Stimulated activated CD4-positive, alpha-beta T cell treated with anti-CD3 and anti-CD28 coated beads, Interleukin-15, amount 100 ng/mL, for 48 hours (primary cell): Measurements from ENCODE around the gene TNNC2.
A peak's percentile ranks its signal among the peaks of the same experiment; 100 is the strongest.
"Not testable (repeated sequence)": the region's sequence is repeated elsewhere in the genome, so short reads cannot be mapped to it uniquely, and the experiment has no call there.

Experiments
- DNase-seq, 2 donors: peaks; one replicate each; pipeline ENCODE4 v3.0.0-alpha.2; 2020; ENCODE audit warnings: low read depth in 2 of 2

The TNNC2 gene

DNA sequence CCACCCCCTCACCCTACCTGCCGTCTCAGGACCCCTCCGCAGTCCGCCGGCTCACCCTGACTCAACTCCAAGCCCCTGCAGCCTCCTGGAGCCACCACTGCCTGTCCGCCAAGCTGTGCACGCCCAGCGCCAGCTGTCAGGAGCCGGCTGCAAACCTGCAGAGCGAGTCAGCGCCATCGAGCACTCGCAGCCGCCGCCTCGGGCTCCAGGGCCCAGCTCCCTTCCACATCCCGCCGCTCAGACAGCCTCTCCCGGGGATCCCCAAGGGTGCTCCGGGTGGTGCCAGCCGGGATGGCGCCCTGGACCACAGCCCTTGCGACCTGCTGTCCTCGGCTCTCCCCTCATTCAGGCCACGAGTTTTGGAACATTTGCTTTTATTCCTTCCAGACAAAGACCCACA, 4.3 kb downstream of the TNNC2 start:
- DNase-seq, result no peak

DNA sequence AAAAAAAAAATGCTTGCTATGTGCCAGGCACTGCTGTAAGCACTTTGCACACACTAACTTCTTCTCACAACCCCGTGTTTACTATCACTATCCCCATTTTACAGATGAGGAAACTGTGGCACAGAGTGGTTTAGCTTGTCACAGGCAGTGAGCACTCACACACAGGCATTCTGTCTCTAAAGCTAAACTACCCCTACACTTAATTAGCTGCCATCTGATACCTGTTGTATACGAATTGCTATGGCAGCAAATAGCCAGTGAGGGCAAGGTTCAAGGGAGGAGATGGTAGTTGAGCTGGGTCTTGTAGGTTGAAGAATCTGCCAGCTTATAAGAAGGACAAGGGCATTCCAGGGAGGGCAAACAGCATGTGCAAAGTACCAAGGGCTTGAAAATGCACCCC, 5.2 kb downstream of the TNNC2 start:
- no peak for DNase-seq

DNA sequence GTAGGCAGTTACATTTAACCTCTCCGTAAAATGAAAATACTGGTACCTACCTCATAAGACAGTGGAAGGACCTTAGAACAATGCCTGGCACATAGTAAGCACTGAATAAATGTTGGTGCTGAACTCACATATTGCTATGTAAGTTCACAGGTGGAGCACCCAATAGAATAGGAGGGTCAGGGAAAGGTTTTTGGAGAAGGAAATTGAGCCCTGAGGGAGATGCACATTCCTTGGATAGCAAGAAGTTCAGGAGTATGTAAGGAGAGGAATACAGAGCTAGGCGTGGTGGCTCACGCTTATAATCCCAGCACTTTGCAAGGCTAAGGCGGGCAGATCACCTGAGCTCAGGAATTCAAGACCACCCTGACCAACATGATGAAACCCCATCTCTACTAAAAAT, 7.6 kb downstream of the TNNC2 start:
- no peak for DNase-seq

DNA sequence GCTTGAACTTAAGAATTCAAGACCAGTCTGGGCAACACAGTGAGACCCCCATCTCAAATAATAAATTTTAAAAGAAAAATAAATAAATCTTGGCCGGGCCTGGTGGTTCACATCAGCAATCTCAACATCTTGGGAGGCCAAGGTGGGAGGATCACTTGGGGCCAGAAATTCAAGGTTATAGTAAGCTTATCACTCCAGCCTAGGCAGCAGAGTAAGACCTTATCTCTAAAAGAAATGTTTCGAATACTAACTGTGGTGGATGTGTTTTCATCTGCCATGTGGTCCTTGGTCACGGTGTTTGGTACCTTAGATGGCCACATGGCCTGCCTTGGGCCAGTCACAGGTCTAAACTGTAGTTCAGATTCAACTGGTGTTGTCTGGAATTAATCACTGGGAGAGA, 8.9 kb downstream of the TNNC2 start:
- DNase-seq, result no peak

DNA sequence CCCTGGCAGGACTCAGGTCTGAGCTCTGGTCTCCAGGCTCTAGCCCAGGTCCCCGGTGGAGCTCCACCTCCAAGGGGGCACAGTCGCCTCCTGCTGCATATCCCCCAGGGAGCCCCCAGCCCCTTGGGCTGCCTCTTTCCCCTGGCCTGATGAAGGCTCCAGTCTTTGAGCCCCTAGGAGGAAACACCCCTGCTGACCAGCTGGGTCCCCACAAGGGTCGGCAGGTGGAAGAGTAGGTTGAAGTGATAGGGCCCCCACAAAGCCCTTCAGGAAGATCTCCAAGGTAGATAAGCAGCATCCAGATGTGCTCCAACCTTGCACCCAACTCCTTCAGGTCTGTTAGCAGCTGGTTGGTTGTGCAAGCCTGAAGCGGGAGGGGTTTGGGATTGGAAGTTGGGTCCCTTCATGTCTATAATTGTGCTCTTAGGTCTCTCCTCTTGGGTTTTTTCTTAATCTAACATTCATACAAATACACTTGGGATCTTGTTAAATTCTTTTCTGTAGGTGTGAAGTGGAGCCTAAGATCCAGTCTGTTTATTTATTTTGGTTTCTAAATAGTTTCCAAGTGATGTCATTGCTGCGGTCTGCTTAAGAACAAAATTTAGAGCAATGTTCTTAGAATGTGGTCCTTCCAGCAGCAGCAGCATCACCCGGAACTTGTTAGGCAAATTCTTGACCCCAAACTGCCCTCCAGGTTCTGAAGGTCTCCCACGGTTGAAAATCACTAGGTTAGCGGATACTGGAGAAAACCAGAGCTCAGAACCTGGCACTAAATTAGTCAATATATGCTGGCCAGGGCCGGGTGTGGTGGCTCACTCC, 9.5 kb downstream of the TNNC2 start:
- no peak for DNase-seq

DNA sequence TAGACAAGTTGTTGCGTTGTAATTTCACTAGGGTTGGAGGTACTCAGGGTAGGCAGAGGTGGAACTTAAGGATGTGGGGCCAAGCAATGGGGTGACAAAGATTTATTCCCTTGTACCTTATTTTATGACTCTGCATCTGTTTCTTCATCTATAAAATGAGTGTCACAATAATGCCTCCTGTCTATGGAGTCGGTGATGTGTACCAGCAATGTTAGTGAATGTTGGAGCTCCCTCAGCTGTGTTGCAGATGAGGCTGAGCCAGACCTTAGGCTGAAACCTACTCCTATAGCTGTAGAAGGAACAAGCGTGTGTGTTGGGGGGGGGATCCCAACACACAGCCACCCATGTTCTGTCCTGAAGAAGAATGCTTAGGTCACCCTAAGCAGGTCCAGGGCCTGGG, 10.2 kb downstream of the TNNC2 start:
- no peak for DNase-seq

DNA sequence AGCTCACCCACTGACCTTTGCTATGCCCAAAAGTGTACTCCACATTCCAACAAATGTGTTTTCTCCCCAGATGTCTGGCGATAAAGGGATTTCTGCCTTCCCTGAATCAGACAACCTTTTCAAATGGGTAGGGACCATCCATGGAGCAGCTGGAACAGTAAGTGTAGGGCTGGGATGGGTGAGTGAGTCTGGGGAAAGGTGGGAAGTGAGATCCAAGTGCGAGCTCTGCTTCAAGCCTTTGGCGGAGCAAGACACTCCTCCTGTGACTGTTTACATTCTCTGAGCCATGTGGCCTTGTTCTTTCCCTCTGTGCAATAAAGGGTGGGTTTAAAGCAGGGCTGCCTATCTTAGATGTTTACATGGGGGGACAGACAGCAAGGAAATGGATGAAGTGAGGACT, 12.8 kb downstream of the TNNC2 start:
- no peak for DNase-seq

DNA sequence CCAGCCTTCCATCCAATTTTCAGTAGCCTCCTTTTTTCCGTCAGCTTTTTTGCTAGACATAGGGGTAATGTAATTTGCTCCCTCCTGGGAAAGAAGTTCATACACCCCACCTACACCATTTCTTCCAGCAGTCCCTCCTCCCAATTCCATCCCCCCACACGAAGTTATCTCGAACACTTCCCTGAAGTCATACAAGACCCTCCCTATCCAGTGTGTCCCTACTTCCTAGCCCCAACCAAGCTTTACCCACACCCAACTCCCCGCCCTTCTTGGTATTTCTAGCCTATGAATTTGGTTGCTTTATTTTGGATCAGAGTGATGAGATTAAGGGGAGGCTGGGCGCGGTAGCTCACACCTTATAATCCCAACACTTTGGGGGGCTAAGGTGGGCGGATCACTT, 13.6 kb downstream of the TNNC2 start:
- no peak for DNase-seq

DNA sequence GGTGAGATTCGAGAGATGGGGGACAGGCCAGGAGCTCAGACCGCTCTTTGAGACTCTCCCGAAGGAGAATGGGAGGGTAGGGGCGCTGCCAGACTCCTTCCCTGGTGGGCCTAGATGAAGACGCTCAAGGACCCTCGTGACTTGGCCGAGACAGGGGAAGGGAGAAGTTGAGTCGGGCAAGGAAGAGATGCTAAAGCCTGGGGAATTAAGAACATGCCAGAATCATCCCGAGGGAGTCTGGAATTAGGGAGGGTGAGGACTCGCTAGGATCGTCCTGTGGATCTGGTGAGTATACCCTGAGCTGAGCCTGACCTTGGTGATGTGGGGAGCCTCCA, 14.1 kb downstream of the TNNC2 start:
- DNase-seq, result no peak

DNA sequence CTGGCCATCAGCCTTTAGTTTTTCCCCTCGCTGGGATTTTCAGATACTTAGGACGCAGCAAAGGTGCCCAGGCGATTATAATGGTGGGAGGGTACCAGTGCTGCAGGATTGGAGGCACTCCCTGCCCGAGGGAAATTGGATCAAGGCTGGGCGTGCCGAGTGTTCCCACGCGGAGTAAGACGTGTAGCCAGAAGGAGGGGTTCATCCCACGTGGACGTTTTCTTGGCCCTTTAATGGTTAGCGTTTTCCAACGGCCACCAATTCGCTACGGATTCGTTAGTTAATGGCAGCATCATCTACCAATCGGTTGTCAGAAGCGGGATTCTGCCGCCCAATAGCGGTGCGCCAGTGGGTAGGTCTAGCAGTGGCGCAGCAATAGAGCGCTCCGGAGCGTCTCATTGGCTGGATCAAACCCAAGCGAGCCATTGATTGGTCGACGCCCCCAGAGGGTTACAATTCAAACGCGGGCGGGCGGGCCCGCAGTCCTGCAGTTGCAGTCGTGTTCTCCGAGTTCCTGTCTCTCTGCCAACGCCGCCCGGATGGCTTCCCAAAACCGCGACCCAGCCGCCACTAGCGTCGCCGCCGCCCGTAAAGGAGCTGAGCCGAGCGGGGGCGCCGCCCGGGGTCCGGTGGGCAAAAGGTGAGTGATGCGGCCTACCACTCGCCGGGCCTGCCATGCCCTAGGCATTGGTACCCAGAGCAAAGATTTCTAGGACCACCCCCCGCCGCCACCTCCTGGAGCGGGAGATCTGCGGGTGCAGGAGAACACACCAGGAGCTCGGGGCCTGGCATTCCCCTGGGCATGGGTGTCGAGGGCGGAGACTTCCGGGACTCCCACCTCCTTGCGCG, 14.7 kb downstream of the TNNC2 start, which contains the start of gene UBE2C:
UBE2C (plus strand) TSS at position 488 of the 849 bp plus-strand sequence; CDS start at position 540, 52 bp downstream.
- peak; percentile 94 to 95 for DNase-seq

DNA sequence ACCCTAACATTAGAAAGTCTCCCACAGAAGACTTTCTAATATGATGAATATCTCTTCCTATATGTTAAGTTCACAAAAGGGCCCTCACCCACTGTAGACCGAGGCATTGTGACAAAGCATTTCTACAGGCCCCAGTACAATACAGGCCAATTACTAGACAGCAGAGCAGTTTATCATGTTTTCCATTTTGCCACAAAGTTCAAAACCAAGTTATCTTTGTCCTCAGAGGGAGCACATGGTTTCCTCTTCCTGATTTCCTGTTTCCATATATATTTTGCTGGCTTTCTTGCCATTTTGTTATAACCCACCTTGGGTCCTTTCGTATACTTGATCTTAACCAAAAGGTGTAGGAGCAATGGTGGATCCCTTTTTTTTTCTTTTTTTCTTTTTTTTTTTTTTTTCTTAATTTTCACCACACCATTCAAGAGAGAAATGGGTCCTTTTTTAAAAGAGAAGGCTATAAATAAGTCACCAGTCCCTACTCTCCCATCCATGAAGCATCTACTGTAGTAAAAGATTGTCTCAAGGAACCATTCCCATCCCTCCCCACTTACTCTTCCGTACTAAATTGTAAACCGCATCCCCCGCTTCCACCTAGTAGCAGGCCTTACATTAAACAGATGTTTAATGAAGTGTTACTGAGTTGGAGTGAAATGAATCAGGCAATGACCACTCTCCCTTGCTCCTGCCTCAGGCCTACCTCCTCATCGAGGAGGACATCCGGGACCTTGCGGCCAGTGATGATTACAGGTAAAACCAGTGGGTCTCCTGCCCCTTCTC, 16.7 kb downstream of the TNNC2 start:
- no peak for DNase-seq

DNA sequence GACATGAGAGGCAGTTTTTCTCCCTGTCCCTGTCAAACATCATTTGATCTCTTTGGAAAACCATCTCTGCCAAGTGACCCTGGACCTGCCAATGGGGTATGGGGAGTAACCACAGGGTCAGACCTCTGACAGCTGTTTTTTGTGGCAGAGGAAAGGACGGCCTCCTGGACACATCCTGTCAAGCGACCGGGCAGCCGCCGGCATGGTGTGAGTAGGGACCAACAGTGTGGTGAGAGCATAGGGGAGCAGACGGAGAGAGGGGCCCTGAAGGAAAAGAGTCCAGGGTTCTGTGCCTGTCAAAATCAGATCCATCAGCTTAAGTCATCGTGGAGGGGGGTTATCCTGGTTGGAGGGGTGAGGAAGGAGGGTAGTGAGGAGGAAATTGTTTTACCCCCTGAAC, 25.3 kb downstream of the TNNC2 start:
- DNase-seq, result no peak

DNA sequence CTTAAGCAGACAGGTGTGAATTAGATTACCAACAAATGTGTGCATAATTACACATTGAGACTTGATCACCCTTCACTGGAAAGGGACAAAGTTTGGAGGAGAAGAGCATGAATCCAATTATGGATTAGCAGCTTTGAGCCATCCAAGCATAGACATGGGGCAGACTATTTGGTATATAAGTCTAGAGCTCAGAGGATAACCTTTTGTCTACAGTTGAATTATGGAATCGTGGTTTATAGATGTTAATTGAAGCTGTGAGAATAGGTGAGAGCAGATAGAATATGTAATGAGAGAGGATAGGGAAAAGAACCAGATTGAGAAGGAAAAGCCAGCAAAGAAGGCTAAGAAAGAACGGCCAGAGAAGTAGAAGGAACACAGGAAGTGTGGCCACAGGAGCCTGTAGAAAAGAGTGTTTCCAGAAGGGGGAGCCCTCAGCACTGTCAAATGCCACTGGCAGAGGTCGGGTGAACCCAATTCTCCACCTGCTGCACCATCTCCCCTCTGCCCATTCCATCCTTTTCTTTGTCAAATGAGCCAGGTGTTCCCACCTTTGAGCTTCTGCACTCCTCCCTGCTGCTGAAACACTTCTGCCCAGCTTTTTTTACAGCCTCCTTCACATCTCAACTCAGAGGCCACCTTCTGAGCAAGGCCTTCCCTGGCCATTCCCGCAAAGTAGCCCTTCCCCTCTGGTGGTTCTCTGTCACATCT, 28.0 kb downstream of the TNNC2 start:
- peak in 1 of 2 donors; percentile 57 for DNase-seq

DNA sequence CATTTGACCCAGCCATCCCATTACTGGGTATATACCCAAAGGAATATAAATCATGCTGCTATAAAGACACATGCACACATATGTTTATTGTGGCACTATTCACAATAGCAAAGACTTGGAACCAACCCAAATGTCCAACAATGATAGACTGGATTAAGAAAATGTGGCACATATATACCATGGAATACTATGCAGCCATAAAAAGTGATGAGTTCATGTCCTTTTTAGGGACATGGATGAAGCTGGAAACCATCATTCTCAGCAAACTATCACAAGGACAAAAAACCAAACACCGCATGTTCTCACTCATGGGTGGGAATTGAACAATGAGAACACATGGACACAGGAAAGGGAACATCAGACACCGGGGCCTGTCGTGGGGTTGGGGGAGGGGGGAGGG, 29.2 kb downstream of the TNNC2 start:
- not testable (repeated sequence) for DNase-seq

DNA sequence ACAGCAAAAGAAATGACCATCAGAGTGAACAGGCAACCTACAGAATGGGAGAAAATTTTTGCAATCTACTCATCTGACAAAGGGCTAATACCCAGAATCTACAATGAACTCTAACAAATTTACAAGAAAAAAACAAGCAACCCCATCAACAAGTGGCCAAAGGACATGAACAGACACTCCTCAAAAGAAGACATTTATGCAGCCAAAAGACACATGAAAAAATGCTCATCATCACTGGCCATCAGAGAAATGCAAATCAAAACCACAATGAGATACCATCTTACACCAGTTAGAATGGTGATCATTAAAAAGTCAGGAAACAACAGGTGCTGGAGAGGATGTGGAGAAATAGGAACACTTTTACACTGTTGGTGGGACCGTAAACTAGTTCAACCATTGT, 29.6 kb downstream of the TNNC2 start:
- not testable (repeated sequence) for DNase-seq

DNA sequence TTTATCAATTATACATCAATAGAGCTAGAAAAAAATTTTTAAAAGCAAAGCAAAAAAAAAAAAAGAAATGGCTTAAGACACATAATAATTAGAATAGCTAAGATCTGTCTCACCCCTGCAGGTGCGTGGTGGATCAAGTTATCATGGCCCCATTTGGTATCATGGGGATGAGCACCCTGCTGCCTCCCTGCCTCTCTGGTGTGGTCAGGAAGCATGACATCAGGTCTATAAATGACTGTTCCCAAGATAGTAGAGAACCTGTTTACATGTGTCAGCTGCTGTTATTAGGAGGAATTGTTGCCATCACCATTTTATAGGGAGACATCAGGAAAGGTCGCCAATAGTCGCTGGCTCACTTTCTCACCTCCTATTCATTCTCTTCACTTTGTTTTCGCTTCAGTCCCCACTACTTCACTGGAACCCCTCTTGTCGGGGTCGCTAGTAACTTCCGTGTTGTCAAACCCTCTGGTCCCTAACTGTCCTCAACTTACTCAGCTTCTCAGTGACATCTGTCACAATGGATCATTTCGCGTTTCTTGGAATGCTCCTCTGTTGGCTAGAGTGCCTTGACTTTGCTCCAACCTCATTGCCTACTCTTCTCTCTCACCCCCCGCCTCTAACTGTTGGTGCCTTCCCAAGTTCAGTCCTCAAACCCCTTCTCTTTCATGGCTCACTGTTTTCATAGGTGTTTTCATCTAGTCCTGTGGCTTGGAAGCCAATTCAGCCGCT, 30.6 kb downstream of the TNNC2 start:
- no peak for DNase-seq

DNA sequence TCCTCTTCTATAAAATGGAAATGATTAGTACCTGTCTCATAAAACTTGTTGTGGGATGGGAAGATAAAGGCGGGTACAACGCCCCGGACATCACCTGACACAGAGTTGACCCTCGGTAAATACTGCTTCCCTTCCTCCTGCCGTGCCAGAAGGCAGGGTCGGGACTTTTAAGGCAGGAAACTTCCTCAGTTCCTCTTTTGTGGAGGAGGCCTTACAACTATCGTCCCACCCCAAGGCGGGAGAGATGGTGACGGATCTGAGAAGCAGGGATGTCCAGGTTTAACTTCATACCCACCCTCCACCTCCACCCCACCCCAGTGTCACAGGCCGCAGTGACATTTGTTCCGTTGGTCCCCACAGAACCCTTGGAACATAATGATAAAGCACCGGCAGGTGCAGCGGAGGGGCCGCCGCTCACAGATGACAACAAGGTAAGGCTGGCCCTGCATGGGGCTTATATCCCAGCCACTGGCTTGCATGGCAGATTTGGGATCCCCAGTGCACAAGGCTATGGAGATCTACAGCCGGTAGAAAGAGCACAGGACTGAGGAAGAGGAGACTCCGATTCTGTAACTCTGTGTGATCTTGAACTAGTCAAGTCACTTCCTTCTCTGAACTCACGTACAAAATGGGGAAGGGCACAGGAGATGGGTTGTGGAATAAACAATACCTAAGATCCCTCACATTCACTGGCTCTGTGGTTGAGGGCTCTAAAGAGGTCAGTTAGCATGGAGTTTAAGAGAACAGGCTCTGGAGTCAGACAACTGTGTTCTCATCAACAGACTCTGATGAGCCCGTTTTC, 34.6 kb downstream of the TNNC2 start:
- DNase-seq, result no peak

DNA sequence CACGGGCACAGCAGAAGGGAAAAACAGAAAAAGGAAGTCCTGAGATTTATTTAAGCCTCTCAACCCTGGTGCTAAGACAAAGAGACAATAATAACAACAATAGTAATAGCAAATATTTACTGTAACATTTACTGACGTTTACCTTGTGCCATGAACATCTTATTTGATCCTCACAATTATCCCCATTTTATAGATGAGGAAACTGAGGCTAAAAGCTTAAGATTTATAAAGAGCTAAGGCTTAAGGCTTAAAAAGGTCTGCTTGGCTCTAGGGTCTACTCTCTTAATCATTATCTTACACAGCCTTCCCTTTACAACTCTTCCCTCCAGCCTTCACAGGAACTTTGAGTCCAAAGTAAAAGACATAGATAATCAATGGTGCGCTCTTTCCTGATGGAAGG, 38.8 kb downstream of the TNNC2 start:
- no peak for DNase-seq

DNA sequence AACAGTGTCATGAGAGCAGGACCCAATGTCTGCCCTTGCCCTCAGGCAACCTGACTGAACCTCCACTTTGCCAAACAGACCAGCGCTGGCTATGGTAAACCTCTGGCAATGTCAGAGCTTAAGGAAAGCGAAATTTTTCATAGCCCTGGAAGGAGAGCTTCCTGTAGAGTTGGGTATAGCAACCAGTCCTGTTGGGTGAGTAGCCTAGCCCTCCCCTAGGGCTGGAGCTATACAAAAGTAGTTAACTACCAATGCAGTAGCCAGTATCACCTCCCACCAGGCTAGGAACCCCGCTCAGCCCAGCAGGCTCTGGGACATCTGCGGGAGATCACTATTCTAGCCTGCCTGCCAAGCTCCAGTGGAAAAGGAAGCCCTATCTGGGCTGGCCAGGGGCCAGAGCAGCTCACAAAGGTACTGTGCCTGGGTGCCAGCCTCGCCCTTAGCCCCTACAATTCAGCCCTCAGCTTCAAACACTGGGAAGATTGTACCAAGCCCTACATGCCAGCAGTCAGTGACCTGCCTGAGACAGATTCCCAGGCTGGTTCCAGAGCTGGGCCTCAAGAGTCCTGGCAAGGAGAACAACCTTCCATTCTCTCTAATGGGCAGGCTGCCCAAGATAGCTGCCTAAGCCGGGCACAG, 43.3 kb downstream of the TNNC2 start:
- DNase-seq, result no peak

DNA sequence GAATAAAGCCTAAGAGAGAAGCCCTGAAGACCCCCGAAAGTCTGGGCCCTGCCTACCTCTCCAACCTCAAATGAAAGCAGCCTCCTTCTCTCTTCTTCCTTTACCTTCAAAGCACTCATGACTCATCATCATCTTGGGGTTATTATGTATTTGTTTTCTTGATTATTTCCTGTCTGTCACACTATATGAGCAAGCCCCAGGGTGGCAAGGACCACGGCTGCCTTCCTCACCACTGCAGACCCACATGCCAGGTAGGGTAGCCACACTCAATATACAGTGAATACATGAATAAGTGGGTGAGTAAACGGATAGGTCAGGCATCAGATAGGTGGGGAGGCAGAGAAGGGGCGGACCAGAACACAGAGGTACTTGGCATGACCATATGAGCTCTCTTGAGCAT, 44.2 kb downstream of the TNNC2 start:
- no peak for DNase-seq
